GM23338 (cell line): ENCODE results near the gene FAM227B. TPM values are rescaled to one million over a fixed set of nuclear protein-coding genes. Genes with fewer than 3 reads are reported as not detected.

Source experiments
- ATAC-seq: fragments of 200-7000 bp; cut with Tn5 transposase; 3 replicates; pipeline ENCODE4 v1.9.1; 2020
- DNase-seq: peaks from one replicate; pipeline ENCODE4 v3.0.0-alpha.2; 2015; ENCODE audit warnings: low spot score
- H2AFZ ChIP-seq: fragments of 200-600 bp; sonication (generic); 2 replicates; pipeline ENCODE4 v1.8.0; 2016; ENCODE audit warnings: antibody characterized with exemption, mild to moderate bottlenecking, moderate library complexity
- H3F3A ChIP-seq: fragments of 200-600 bp; sonication (generic); replicated peaks from 2 replicates; pipeline ENCODE4 v1.8.0; 2017; ENCODE audit warnings: antibody characterized with exemption, mixed run types, low read depth
- H3K27ac ChIP-seq: fragments of 200-600 bp; sonication (generic); 2 replicates; pipeline ENCODE4 v1.6.1; 2016; ENCODE audit warnings: low read depth
- H3K27me3 ChIP-seq: fragments of 200-600 bp; sonication (generic); 2 replicates; pipeline ENCODE4 v1.8.0; 2016; ENCODE audit warnings: mild to moderate bottlenecking, mixed run types, moderate library complexity; ENCODE audit not compliant: insufficient read depth
- H3K36me3 ChIP-seq: fragments of 200-600 bp; sonication (generic); 2 replicates; pipeline ENCODE4 v1.8.0; 2016; ENCODE audit warnings: mild to moderate bottlenecking; ENCODE audit not compliant: insufficient read depth
- H3K4me1 ChIP-seq: fragments of 200-600 bp; sonication (generic); 2 replicates; pipeline ENCODE4 v1.8.0; 2016; ENCODE audit warnings: mild to moderate bottlenecking, moderate library complexity; ENCODE audit not compliant: insufficient read depth
- H3K4me2 ChIP-seq: fragments of 200-600 bp; sonication (generic); 2 replicates; pipeline ENCODE4 v1.7.1; 2017; ENCODE audit warnings: mixed run types
- H3K4me3 ChIP-seq: fragments of 200-600 bp; sonication (generic); 2 replicates; pipeline ENCODE4 v1.6.1; 2016; ENCODE audit warnings: mixed run types
- H3K79me2 ChIP-seq: fragments of 200-600 bp; sonication (generic); replicated peaks from 2 replicates; pipeline ENCODE4 v1.8.0; 2017; ENCODE audit warnings: mild to moderate bottlenecking; ENCODE audit not compliant: insufficient read depth
- H3K9me2 ChIP-seq: fragments of 200-600 bp; sonication (generic); 2 replicates; pipeline ENCODE4 v1.8.0; 2017; ENCODE audit not compliant: insufficient read depth
- H4K20me1 ChIP-seq: fragments of 200-600 bp; sonication (generic); replicated peaks from 2 replicates; pipeline ENCODE4 v1.8.0; 2017; ENCODE audit warnings: mild to moderate bottlenecking; ENCODE audit not compliant: insufficient read depth
- H3K27ac Mint-ChIP-seq: 2 replicates; pipeline ENCODE4 v1.8.0; 2020; ENCODE audit warnings: inconsistent platforms, mild to moderate bottlenecking, moderate library complexity, mixed read lengths
- H3K27me3 Mint-ChIP-seq: 3 replicates; pipeline ENCODE4 v1.8.0; 2022; ENCODE audit warnings: low read depth, mild to moderate bottlenecking, moderate library complexity, mixed read lengths, inconsistent platforms; ENCODE audit not compliant: insufficient read depth, poor library complexity
- H3K36me3 Mint-ChIP-seq: 3 replicates; pipeline ENCODE4 v1.8.0; 2021; ENCODE audit warnings: low read depth, mild to moderate bottlenecking, inconsistent platforms, moderate library complexity, mixed read lengths
- H3K4me1 Mint-ChIP-seq: 3 replicates; pipeline ENCODE4 v1.8.0; 2020; ENCODE audit warnings: mild to moderate bottlenecking, inconsistent platforms, mixed read lengths
- H3K4me3 Mint-ChIP-seq: 3 replicates; pipeline ENCODE4 v1.8.0; 2021; ENCODE audit warnings: moderate library complexity, mild to moderate bottlenecking, inconsistent platforms, mixed read lengths
- H3K9me3 Mint-ChIP-seq: 3 replicates; pipeline ENCODE4 v1.8.0; 2020; ENCODE audit warnings: moderate library complexity, mild to moderate bottlenecking, inconsistent platforms, mixed read lengths
- CREB1 ChIP-seq: fragments of 250-450 bp; sonication (Bioruptor Pico); IDR thresholded peaks from 2 replicates; pipeline ENCODE4 v1.5.0; 2020; ENCODE audit warnings: low read depth, mild to moderate bottlenecking, moderate library complexity
- CTCF ChIP-seq, 2 experiments: fragments of 200-600 bp in 1 of 2; sonication (generic) in 1 of 2; conservative IDR thresholded peaks; 2 replicates each; pipeline versions ENCODE4 v1.5.1 to v1.6.1; 2016 to 2017; ENCODE audit warnings: antibody characterized with exemption in 2 of 2, low read depth in 2 of 2, mild to moderate bottlenecking in 2 of 2, moderate library complexity in 1 of 2
- ETS1 ChIP-seq: IDR thresholded peaks from 2 replicates; pipeline ENCODE4 v1.6.1; 2016; ENCODE audit warnings: antibody characterized with exemption
- EZH2 ChIP-seq: fragments of 200-600 bp; sonication (generic); IDR thresholded peaks from one replicate; pipeline ENCODE4 v1.8.0; 2017; ENCODE audit warnings: antibody characterized with exemption, mild to moderate bottlenecking, low read depth; ENCODE audit not compliant: unreplicated experiment
- EZH2phosphoT487 ChIP-seq: fragments of 200-600 bp; sonication (generic); IDR thresholded peaks from one replicate; pipeline ENCODE4 v1.8.1; 2018; ENCODE audit warnings: antibody characterized with exemption; ENCODE audit not compliant: unreplicated experiment
- JUNB ChIP-seq: IDR thresholded peaks from one replicate; pipeline ENCODE4 v1.6.1; 2016; ENCODE audit warnings: antibody characterized with exemption; ENCODE audit not compliant: unreplicated experiment
- NANOG ChIP-seq: IDR thresholded peaks from 2 replicates; pipeline ENCODE4 v1.6.1; 2016; ENCODE audit warnings: antibody characterized with exemption, borderline replicate concordance
- POLR2AphosphoS5 ChIP-seq: IDR thresholded peaks from 2 replicates; pipeline ENCODE4 v1.6.1; 2016; ENCODE audit warnings: antibody characterized with exemption, low read depth
- REST ChIP-seq: IDR thresholded peaks from one replicate; pipeline ENCODE4 v1.6.1; 2018; ENCODE audit warnings: antibody characterized with exemption; ENCODE audit not compliant: unreplicated experiment
- STAT1 ChIP-seq: IDR thresholded peaks from one replicate; pipeline ENCODE4 v1.6.1; 2016; ENCODE audit warnings: antibody characterized with exemption; ENCODE audit not compliant: unreplicated experiment
- ZNF114 ChIP-seq: fragments of 250-450 bp; sonication (Bioruptor Pico); IDR thresholded peaks from 2 replicates; pipeline ENCODE4 v1.5.0; 2020; ENCODE audit warnings: mild to moderate bottlenecking, moderate library complexity
- ZNF331 ChIP-seq: fragments of 250-450 bp; sonication (Bioruptor Pico); IDR thresholded peaks from 2 replicates; pipeline ENCODE4 v1.5.0; 2020; ENCODE audit warnings: low read depth, mild to moderate bottlenecking, moderate library complexity
- ZNF462 ChIP-seq: fragments of 250-450 bp; sonication (Bioruptor Pico); IDR thresholded peaks from 2 replicates; pipeline ENCODE4 v1.5.0; 2020; ENCODE audit warnings: mild to moderate bottlenecking, moderate library complexity
- polyA plus RNA-seq: library from polyadenylated mRNA; unstranded; fragments of >200 nt; fragmentation: Nextera tagmentation; extraction: Ambion mirVana; gene quantifications from 2 replicates; pipeline ENCODE4 v1.2.1, GENCODE V29; 2016
- total RNA-seq: library from RNA; depleted of rRNA; stranded (reverse); fragments of >200 nt; shearing (Covaris generic); gene quantifications from 2 replicates; pipeline ENCODE4 v1.2.3, GENCODE V29; 2014

Gene FAM227B
- total and polyA plus RNA-seq, 2 experiments from 2014 or later = 2.6 to 10.2 TPM

DNA sequence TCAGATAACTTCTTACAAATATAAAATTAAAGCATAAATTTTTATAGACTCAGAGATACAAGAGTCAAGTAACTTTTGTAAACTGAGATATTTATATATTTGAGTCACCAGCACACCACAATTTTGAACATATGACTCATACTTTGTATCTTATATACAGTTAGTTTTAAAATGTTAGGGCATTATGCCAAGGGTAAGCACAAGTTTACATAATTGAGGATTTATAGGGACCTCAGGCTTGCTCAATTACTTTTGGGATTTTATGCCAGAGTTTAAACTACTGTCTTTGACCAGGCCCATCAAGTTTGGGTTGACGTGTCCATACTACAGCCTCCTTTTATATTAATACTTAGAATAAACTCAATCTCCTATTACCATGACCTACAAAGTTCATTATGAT, 205.0 kb downstream of the FAM227B start:
- ATAC-seq = no peak
- no peaks in the 10 kb centered on the region; the same call in 2 of the 3 replicates for H3K36me3 Mint-ChIP-seq
- DNase-seq = no peak

More for the DNA sequence above, 205.0 kb downstream of the FAM227B start:
- Histone ChIP-seq H4K20me1 (no peaks in the 10 kb centered on the region), H3K27ac (no peak overlapping the region), H3K4me3 (no peak overlapping the region), H3K27me3 (no peaks in the 10 kb centered on the region), H3K4me1 (no peaks in the 10 kb centered on the region), H2AFZ (no peak overlapping the region), H3K9me2 (no peaks in the 10 kb centered on the region), H3F3A (no peaks in the 10 kb centered on the region), H3K36me3 (no peaks in the 10 kb centered on the region), H3K4me2 (no peak overlapping the region), H3K79me2 (no peaks in the 10 kb centered on the region)
- Mint-ChIP-seq H3K9me3 (no peaks in the 10 kb centered on the region), H3K4me1 (no peaks in the 10 kb centered on the region), H3K4me3 (no peak overlapping the region), H3K27me3 (peaks cover 3% of the 10 kb centered on the region), H3K27ac (no peak overlapping the region)
- TF ChIP-seq CREB1 (CRISPR knock-in tag) (no peak), EZH2 (no peak), POLR2AphosphoS5 (no peak), ZNF114 (CRISPR knock-in tag) (no peak), NANOG (no peak), ZNF331 (CRISPR knock-in tag) (no peak), ETS1 (no peak), REST (no peak), STAT1 (no peak), CTCF (conservative IDR thresholded peaks at IDR 0.05; ENCODE audit: low read depth in 2 of 2) (no peak), ZNF462 (CRISPR knock-in tag) (no peak), EZH2phosphoT487 (no peak), JUNB (no peak)
